T-helper 1 cell treated with Interleukin-12 subunit alpha and Interleukin-12 subunit beta and Interleukin-4 antibody, amounts not matched to agents 30 μg/mL and 1 μg/mL, for 36 hours (primary cell): ENCODE results near the gene PSMC3.
A peak's percentile ranks its signal among the peaks of the same experiment; 100 is the strongest.
"Not testable (repeated sequence)": the region's sequence is repeated elsewhere in the genome, so short reads cannot be mapped to it uniquely, and the experiment has no call there.

ENCODE experiments used
- H3K27ac Mint-ChIP-seq: one replicate; pipeline ENCODE4 v1.8.0; 2021; ENCODE audit warnings: mild to moderate bottlenecking, mixed read lengths
- H3K27me3 Mint-ChIP-seq: one replicate; pipeline ENCODE4 v1.8.0; 2021; ENCODE audit warnings: low read depth, mixed read lengths
- H3K36me3 Mint-ChIP-seq: one replicate; pipeline ENCODE4 v1.8.0; 2021; ENCODE audit warnings: low read depth, mixed read lengths
- H3K4me1 Mint-ChIP-seq: one replicate; pipeline ENCODE4 v1.8.0; 2021; ENCODE audit warnings: low read depth, mixed read lengths
- H3K4me3 Mint-ChIP-seq: one replicate; pipeline ENCODE4 v1.8.0; 2021; ENCODE audit warnings: mild to moderate bottlenecking, moderate library complexity, mixed read lengths
- H3K9me3 Mint-ChIP-seq: one replicate; pipeline ENCODE4 v1.8.0; 2021; ENCODE audit warnings: mixed read lengths

The PSMC3 gene

GRCh38 chr11:47426062-47426956 lies at the start of gene PSMC3:
TSS of gene PSMC3 (minus strand) at chr11:47426439. CDS start at chr11:47426279, 160 bp downstream.
- peaks cover 22% of the 10 kb centered on the region for H3K36me3 Mint-ChIP-seq
- H3K27me3 Mint-ChIP-seq = no peaks in the 10 kb centered on the region
- no peaks in the 10 kb centered on the region for H3K9me3 Mint-ChIP-seq
- H3K27ac Mint-ChIP-seq = peak within 1 kb of the TSS; percentile 97
- H3K4me3 Mint-ChIP-seq = peak within 1 kb of the TSS; percentile 97
- H3K4me1 Mint-ChIP-seq = peaks cover 22% of the 10 kb centered on the region

- H3K36me3 Mint-ChIP-seq = peaks cover 50% of the 10 kb centered on the region
Measured at GRCh38 chr11:47470671-47471070, 44.4 kb upstream of the PSMC3 start.

GRCh38 chr11:47469361-47470179 lies 43.3 kb upstream of the PSMC3 start:
- no peaks in the 10 kb centered on the region for H3K9me3 Mint-ChIP-seq
- peak overlapping the region; percentile 29 for H3K27ac Mint-ChIP-seq
- peaks cover 12% of the 10 kb centered on the region for H3K4me1 Mint-ChIP-seq
- no peak overlapping the region for H3K4me3 Mint-ChIP-seq
- H3K36me3 Mint-ChIP-seq = peaks cover 48% of the 10 kb centered on the region
- no peaks in the 10 kb centered on the region for H3K27me3 Mint-ChIP-seq

More at GRCh38 chr11:47470671-47471070, 44.4 kb upstream of the PSMC3 start:
- peaks cover 12% of the 10 kb centered on the region for H3K4me1 Mint-ChIP-seq
- no peak overlapping the region for H3K4me3 Mint-ChIP-seq
- no peak overlapping the region for H3K27ac Mint-ChIP-seq
- H3K27me3 Mint-ChIP-seq = no peaks in the 10 kb centered on the region
- no peaks in the 10 kb centered on the region for H3K9me3 Mint-ChIP-seq

- H3K27ac Mint-ChIP-seq = peak overlapping the region; percentile 42
- H3K9me3 Mint-ChIP-seq = no peaks in the 10 kb centered on the region
- H3K4me1 Mint-ChIP-seq = peaks cover 13% of the 10 kb centered on the region
- H3K27me3 Mint-ChIP-seq = no peaks in the 10 kb centered on the region
- H3K36me3 Mint-ChIP-seq = peaks cover 42% of the 10 kb centered on the region
- no peak overlapping the region for H3K4me3 Mint-ChIP-seq
Measured at GRCh38 chr11:47468598-47469214, 42.5 kb upstream of the PSMC3 start.

GRCh38 chr11:47467357-47467756 lies 41.1 kb upstream of the PSMC3 start:
- Mint-ChIP-seq H3K36me3 (peaks cover 32% of the 10 kb centered on the region), H3K4me1 (peaks cover 13% of the 10 kb centered on the region), H3K27ac (no peak overlapping the region)

DNA sequence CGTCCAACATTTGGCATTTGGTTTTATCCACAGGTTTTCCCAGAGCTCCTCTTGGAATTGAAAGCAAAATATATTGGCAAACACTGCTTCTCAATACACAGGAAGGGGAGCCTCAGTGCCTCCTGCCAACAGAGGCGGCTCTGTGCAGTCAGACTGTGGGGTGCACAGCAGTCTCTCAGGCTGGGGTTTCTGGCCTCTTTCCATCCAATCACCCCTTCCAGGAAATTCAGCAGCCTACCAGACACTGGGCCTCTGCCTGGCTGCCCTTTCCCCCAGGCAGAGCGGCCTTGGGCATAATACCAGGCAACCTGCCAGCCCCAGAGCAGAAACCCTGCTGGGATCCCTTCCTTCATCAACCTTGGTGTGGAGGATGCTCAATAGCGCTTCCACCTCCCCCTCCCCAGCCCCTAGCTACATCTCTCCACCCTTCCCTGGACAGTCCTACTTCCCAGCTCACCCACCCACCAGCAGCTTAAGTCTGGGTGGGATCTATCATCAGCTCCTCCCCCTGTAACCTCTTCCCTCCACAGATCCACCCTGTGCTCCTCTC lies 40.5 kb upstream of the PSMC3 start:
- Mint-ChIP-seq H3K4me1 (peaks cover 13% of the 10 kb centered on the region), H3K36me3 (peaks cover 34% of the 10 kb centered on the region), H3K27ac (no peak overlapping the region), H3K27me3 (no peaks in the 10 kb centered on the region), H3K4me3 (no peak overlapping the region), H3K9me3 (no peaks in the 10 kb centered on the region)

More at GRCh38 chr11:47467357-47467756, 41.1 kb upstream of the PSMC3 start:
- H3K4me3 Mint-ChIP-seq = no peak overlapping the region
- H3K27me3 Mint-ChIP-seq = no peaks in the 10 kb centered on the region
- no peaks in the 10 kb centered on the region for H3K9me3 Mint-ChIP-seq

DNA sequence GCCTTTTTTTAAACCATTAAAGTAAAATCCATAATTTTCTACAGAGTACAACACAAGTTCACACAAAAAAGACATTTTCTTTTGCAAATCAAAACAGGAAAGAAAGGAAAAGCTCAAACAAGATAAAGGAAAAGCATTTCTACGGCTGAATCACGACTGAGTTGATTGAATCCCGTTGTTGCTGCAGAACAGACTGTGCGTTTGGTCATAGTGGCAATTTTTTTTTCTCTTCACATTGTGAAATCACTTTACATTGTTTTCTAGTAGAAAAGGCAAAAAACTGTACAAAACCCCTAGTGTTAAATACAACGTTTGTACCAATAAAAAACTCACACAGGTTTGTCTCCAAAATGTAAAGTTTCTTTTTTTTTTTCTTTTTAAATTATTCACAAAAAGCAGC lies 40.0 kb upstream of the PSMC3 start:
- Mint-ChIP-seq H3K4me1 (peaks cover 13% of the 10 kb centered on the region), H3K27me3 (no peaks in the 10 kb centered on the region), H3K27ac (no peak overlapping the region), H3K36me3 (peaks cover 33% of the 10 kb centered on the region), H3K9me3 (no peaks in the 10 kb centered on the region), H3K4me3 (no peak overlapping the region)

DNA sequence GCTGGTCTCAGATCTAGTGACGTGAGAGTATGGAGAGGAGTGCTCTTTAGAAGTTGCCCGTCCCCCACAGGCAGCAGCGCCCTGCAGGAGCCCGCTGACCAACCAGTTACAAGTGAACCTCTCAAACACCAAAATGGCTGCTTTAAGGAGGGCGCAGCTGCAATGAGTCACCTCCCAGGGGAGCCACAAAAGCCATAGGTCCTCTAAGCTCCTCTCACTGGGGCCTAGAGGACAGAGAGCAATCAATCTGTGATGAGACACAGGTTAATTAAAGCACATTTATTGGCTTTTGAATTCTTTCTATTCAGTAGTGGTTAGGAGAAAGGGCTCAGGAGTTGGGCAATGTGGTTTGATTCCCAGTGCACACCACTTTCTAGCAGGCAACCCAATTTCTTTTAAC lies 38.2 kb upstream of the PSMC3 start:
- Mint-ChIP-seq H3K36me3 (peaks cover 28% of the 10 kb centered on the region), H3K27me3 (no peaks in the 10 kb centered on the region), H3K9me3 (no peaks in the 10 kb centered on the region), H3K4me3 (no peak overlapping the region), H3K27ac (no peak overlapping the region), H3K4me1 (peaks cover 13% of the 10 kb centered on the region)

GRCh38 chr11:47461876-47462275 lies 35.6 kb upstream of the PSMC3 start:
- no peaks in the 10 kb centered on the region for H3K9me3 Mint-ChIP-seq
- H3K27ac Mint-ChIP-seq = no peak overlapping the region

DNA sequence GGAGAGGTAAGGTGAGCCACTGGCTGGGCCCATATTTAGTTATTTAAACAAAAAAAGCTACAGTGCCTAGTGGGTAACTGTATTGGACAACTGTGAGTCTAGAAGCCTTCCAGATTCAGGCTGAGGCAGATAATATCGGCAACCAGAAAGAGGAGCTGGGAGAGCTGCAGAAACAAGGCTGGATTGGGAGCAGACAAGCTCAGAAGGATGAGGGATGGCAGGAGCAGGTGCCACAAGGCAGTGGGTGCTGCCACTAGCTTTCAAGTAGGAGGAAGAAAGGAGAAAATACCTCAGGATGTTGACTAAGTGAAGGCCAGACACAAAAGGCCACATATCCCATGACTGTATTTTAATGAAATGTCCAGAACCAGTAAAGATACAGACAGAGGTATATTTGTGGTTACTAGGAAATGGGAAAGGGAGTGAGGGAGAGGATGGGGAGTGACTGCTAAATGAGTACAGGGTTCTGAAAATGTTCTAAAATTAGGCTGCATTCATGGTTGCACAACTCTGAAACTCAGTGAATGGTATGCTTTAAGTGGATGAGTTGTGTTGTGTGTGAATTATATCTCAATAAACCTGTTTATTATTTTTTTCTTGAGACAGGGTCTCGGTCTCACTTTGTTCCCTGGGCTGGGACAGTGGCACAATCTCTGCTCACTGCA lies 34.5 kb upstream of the PSMC3 start:
- H3K4me1 Mint-ChIP-seq = peaks cover 1% of the 10 kb centered on the region
- H3K27ac Mint-ChIP-seq = peak overlapping the region; percentile 42
- no peaks in the 10 kb centered on the region for H3K9me3 Mint-ChIP-seq
- H3K36me3 Mint-ChIP-seq = peaks cover 10% of the 10 kb centered on the region
- no peak overlapping the region for H3K4me3 Mint-ChIP-seq
- H3K27me3 Mint-ChIP-seq = no peaks in the 10 kb centered on the region

More at GRCh38 chr11:47461876-47462275, 35.6 kb upstream of the PSMC3 start:
- Mint-ChIP-seq H3K36me3 (peaks cover 14% of the 10 kb centered on the region), H3K4me1 (peaks cover 3% of the 10 kb centered on the region), H3K27me3 (no peaks in the 10 kb centered on the region), H3K4me3 (no peak overlapping the region)

- not testable (repeated sequence) for H3K9me3 Mint-ChIP-seq, H3K36me3 Mint-ChIP-seq, H3K27ac Mint-ChIP-seq, H3K27me3 Mint-ChIP-seq, H3K4me3 Mint-ChIP-seq, H3K4me1 Mint-ChIP-seq
Measured at GRCh38 chr11:47454258-47454671, 28.0 kb upstream of the PSMC3 start.

DNA sequence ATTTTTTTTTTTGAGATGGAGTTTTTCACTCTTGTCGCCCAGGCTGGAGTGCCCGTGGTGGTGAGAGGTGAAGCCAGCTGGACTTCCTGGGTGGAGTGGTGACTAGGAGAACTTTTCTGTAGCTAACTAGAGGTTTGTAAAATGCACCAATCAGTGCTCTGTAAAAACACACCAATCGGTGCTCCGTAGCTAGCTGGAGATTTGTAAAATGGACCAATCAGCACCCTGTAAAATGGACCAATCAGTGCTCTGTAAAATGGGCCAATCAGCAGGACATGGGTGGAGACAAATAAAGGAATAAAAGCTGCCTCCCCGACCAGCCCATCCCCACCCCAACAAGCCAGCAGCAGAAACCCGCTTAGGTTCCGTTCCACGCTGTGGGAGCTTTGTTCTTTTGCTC lies 27.1 kb upstream of the PSMC3 start:
- Mint-ChIP-seq H3K36me3 (no peaks in the 10 kb centered on the region), H3K27me3 (no peaks in the 10 kb centered on the region), H3K4me3 (no peak overlapping the region), H3K27ac (no peak overlapping the region), H3K9me3 (no peaks in the 10 kb centered on the region), H3K4me1 (peaks cover 3% of the 10 kb centered on the region)

- Mint-ChIP-seq H3K4me1 (peaks cover 3% of the 10 kb centered on the region), H3K27me3 (no peaks in the 10 kb centered on the region), H3K27ac (no peak overlapping the region), H3K4me3 (no peak overlapping the region), H3K36me3 (no peaks in the 10 kb centered on the region), H3K9me3 (no peaks in the 10 kb centered on the region)
Measured at GRCh38 chr11:47451990-47452389, 25.8 kb upstream of the PSMC3 start.

DNA sequence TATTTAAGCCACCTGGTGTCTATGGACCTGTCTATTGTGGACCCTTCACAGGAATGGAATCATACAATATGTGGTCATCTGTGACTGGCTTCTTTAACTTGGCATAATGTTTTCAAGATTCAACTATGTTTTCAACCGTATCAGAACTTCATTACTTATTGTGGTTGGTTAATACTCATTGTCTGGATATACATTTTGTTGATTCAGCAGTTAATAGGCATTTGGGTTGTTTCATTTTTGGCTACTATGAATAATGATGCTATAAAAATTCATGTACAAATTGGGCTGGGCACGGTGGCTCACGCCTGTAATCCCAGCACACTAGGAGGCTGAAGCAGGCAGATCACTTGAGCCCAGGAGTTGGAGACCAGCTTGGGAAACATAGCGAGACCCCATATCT lies 25.2 kb upstream of the PSMC3 start:
- no peaks in the 10 kb centered on the region for H3K27me3 Mint-ChIP-seq
- no peak overlapping the region for H3K27ac Mint-ChIP-seq
- H3K4me1 Mint-ChIP-seq = peaks cover 3% of the 10 kb centered on the region
- no peaks in the 10 kb centered on the region for H3K36me3 Mint-ChIP-seq
- H3K4me3 Mint-ChIP-seq = no peak overlapping the region
- no peaks in the 10 kb centered on the region for H3K9me3 Mint-ChIP-seq
